HepG2 (cell line): ENCODE measurements around the gene ZNF544. TPM values are rescaled to one million over a fixed set of nuclear protein-coding genes. Genes with fewer than 3 reads are reported as not detected.

Experiments used
- ATF7-NPFF ChIP-seq: sonication (generic); formaldehyde crosslinking; IDR thresholded peaks from 2 replicates; pipeline ENCODE4 v1.8.1; 2023; ENCODE audit warnings: mild to moderate bottlenecking, low read depth, missing genetic modification reagents, moderate library complexity
- CBFB ChIP-seq: sonication (generic); formaldehyde crosslinking; IDR thresholded peaks from 2 replicates; pipeline ENCODE4 v1.4.0; 2020; ENCODE audit warnings: missing genetic modification reagents
- CHCHD3 ChIP-seq: sonication (generic); formaldehyde crosslinking; IDR thresholded peaks from 2 replicates; pipeline ENCODE4 v1.8.0; 2022; ENCODE audit warnings: mild to moderate bottlenecking, missing genetic modification reagents, moderate library complexity
- CHD4 ChIP-seq: fragments of 200-600 bp; sonication (generic); IDR thresholded peaks from 2 replicates; pipeline ENCODE4 v1.7.0; 2017; ENCODE audit warnings: mild to moderate bottlenecking, low read length, borderline replicate concordance
- EED ChIP-seq: sonication (generic); formaldehyde crosslinking; IDR thresholded peaks from 2 replicates; pipeline ENCODE4 v1.5.0; 2020; ENCODE audit warnings: mild to moderate bottlenecking, missing genetic modification reagents
- ERF ChIP-seq: IDR thresholded peaks from 2 replicates; pipeline ENCODE4 v1.6.1; 2018; ENCODE audit warnings: missing biosample characterization, missing genetic modification reagents
- HNF4G ChIP-seq, 2 experiments: sonication (generic) in 1 of 2; formaldehyde crosslinking in 1 of 2; IDR thresholded peaks; 2 replicates each; pipeline versions ENCODE4 v1.4.0 to v1.6.1; 2011 to 2020; ENCODE audit warnings: borderline replicate concordance in 2 of 2, low read depth in 2 of 2, mild to moderate bottlenecking in 2 of 2, low read length in 1 of 2, missing genetic modification reagents in 1 of 2, moderate library complexity in 1 of 2
- IRF2 ChIP-seq: IDR thresholded peaks from 2 replicates; pipeline ENCODE4 v1.6.1; 2018; ENCODE audit warnings: missing genetic modification reagents, missing compliant biosample characterization
- KDM3A ChIP-seq: IDR thresholded peaks from 2 replicates; pipeline ENCODE4 v1.6.1; 2018; ENCODE audit warnings: low read depth, missing compliant biosample characterization
- MAZ ChIP-seq, 2 experiments: sonication (generic) in 1 of 2; formaldehyde crosslinking in 1 of 2; IDR thresholded peaks; 2 replicates each; pipeline versions ENCODE4 v1.5.0 to v1.6.1; 2012 to 2020; ENCODE audit warnings: low read depth in 2 of 2, mild to moderate bottlenecking in 2 of 2, borderline replicate concordance in 1 of 2, improper control_type of control experiment in 1 of 2, low read length in 1 of 2, missing genetic modification reagents in 1 of 2, moderate library complexity in 1 of 2
- NFIC ChIP-seq: IDR thresholded peaks from 2 replicates; pipeline ENCODE4 v1.6.1; 2012; ENCODE audit warnings: mild to moderate bottlenecking, low read length, inconsistent platforms
- PHB2 ChIP-seq: fragments of 450-650 bp; IDR thresholded peaks from 2 replicates; pipeline ENCODE4 v1.6.1; 2018; ENCODE audit not compliant: partially characterized antibody
- RBM22 ChIP-seq: fragments of 200-400 bp; formaldehyde crosslinking; optimal IDR thresholded peaks from 2 replicates; pipeline ENCODE3; 2017; ENCODE audit warnings: mild to moderate bottlenecking, low read length, moderate library complexity
- ZMYM2 ChIP-seq: sonication (generic); formaldehyde crosslinking; IDR thresholded peaks from 2 replicates; pipeline ENCODE4 v1.8.0; 2022; ENCODE audit warnings: mild to moderate bottlenecking, missing genetic modification reagents
- ZNF17 ChIP-seq: sonication (generic); formaldehyde crosslinking; IDR thresholded peaks from 2 replicates; pipeline ENCODE4 v1.5.0; 2020; ENCODE audit warnings: mild to moderate bottlenecking, missing genetic modification reagents
- ZNF3 ChIP-seq: IDR thresholded peaks from 2 replicates; pipeline ENCODE4 v1.7.0; 2017; ENCODE audit warnings: inconsistent platforms
- ZNF326 ChIP-seq: sonication (generic); formaldehyde crosslinking; IDR thresholded peaks from 2 replicates; pipeline ENCODE4 v1.4.0; 2020; ENCODE audit warnings: missing genetic modification reagents, borderline replicate concordance
- ZNF33A ChIP-seq: sonication (generic); formaldehyde crosslinking; IDR thresholded peaks from 2 replicates; pipeline ENCODE4 v1.5.1; 2020; ENCODE audit warnings: missing genetic modification reagents, mild to moderate bottlenecking, moderate library complexity, borderline replicate concordance
- ZNF777 ChIP-seq: sonication (generic); formaldehyde crosslinking; IDR thresholded peaks from 2 replicates; pipeline ENCODE4 v1.4.0; 2020; ENCODE audit warnings: missing genetic modification reagents
- ZNF879 ChIP-seq: sonication (generic); formaldehyde crosslinking; IDR thresholded peaks from 2 replicates; pipeline ENCODE4 v1.8.1; 2023; ENCODE audit warnings: missing genetic modification reagents
- ZSCAN29 ChIP-seq: sonication (generic); formaldehyde crosslinking; conservative IDR thresholded peaks from 2 replicates; pipeline ENCODE4 v1.4.0; 2020; ENCODE audit warnings: mild to moderate bottlenecking, missing genetic modification reagents
- polyA plus RNA-seq, 8 experiments: library from polyadenylated mRNA; depleted of rRNA in 3 of 8; stranded (reverse) in 7 of 8; unstranded in 1 of 8; fragments of >200 nt; fragmentation: Illumina TruSeq in 4 of 8; extraction: Trizol in 4 of 8; gene quantifications; 2 replicates each; pipeline versions ENCODE4 v1.2.1 to v1.2.3, GENCODE V29; 2011 to 2016; ENCODE audit warnings: low read depth in 4 of 8, missing spikeins in 1 of 8, mixed read lengths in 1 of 8; ENCODE audit not compliant: insufficient read depth in 1 of 8
- total RNA-seq, 5 experiments: library from RNA; depleted of rRNA; stranded (reverse); fragments of >200 nt; fragmentation: Illumina TruSeq; extraction: Trizol; gene quantifications; 2 replicates each; pipeline ENCODE4 v1.2.3, GENCODE V29; 2016; ENCODE audit warnings: low read depth in 1 of 5
- TF ChIP-seq, protein P1 (sequence below): IDR thresholded peaks from 2 replicates; pipeline ENCODE4 v1.6.1; 2016; ENCODE audit warnings: control low read depth
- TF ChIP-seq, protein P2 (sequence below): sonication (generic); formaldehyde crosslinking; IDR thresholded peaks from 2 replicates; pipeline ENCODE4 v1.4.0; 2020; ENCODE audit warnings: mild to moderate bottlenecking, missing genetic modification reagents
- TF ChIP-seq, protein P3 (sequence below): sonication (generic); formaldehyde crosslinking; IDR thresholded peaks from 2 replicates; pipeline ENCODE4 v1.4.0; 2020; ENCODE audit warnings: missing genetic modification reagents

The ZNF544 gene
- total and polyA plus RNA-seq, 2 of the 13 experiments (the other 11 are each of a cell fraction or from before 2014, with no cell fraction given): 13.1 to 17.0 TPM

DNA sequence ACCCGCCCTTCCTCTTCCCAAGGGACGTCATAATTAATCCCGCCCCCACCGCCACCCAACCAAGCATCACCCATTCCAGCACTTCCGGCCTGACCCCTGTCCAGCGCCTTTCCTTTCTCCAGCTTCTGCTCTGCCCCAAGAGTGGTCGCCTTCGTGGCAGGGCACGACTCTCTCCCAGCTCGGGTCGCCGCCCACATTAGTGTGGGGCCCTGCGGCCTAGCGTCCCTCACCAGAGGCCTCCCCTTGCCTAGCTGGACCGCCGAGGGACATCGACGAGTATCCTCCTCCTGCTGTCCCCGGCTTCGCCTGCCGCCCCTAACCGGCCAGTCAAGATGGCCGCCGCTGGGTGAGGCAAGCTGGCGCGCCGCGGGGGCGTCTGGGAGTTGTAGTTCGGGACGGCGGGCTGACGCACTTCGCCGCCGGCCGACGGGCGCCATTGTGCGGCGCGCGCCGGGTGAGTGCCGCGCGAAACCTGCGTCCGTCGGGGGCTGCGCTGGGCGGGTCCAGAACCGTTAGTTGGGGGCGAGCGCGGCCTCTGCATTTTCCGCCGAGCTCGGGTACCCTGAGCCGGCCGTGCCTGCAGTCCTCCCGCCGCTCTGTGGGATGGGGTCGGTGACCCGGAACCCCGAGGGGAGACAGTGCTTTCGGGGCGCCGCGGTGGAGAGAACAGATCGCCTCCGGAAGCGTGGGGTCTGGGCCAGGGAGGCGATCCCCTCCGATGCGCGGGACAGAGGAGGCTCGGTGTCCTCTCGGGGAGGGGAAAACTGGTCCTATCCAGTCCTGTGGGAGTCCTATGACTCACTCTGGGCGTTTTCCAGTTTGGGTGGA, 45.5 kb upstream of the ZNF544 start, which contains the start of gene ZNF274 (continued):
- TF ChIP-seq, protein P1, sequence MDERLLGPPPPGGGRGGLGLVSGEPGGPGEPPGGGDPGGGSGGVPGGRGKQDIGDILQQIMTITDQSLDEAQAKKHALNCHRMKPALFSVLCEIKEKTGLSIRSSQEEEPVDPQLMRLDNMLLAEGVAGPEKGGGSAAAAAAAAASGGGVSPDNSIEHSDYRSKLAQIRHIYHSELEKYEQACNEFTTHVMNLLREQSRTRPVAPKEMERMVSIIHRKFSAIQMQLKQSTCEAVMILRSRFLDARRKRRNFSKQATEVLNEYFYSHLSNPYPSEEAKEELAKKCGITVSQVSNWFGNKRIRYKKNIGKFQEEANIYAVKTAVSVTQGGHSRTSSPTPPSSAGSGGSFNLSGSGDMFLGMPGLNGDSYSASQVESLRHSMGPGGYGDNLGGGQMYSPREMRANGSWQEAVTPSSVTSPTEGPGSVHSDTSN: no peak
- peak; percentile 70; the same call in 1 of the 2 replicates for TF ChIP-seq ZSCAN29
- TF ChIP-seq CHCHD3 (CRISPR knock-in tag): no peak
- TF ChIP-seq ZMYM2 (CRISPR knock-in tag): peak; percentile 16; the same call in 1 of the 2 replicates
- no peak for TF ChIP-seq ZNF3 (CRISPR knock-in tag)
- no peak for TF ChIP-seq RBM22
- TF ChIP-seq MAZ (IDR thresholded peaks at IDR 0.05; ENCODE audit: borderline replicate concordance, low read depth, low read length): peak; percentile 15; the same call in 1 of the 2 replicates
- no peak for TF ChIP-seq MAZ (CRISPR knock-in tag; IDR thresholded peaks at IDR 0.05; ENCODE audit: low read depth)
- TF ChIP-seq HNF4G (IDR thresholded peaks at IDR 0.05; ENCODE audit: borderline replicate concordance, low read depth, low read length): no peak
- peak; percentile 42; the same call in 1 of the 2 replicates for TF ChIP-seq HNF4G (CRISPR knock-in tag; IDR thresholded peaks at IDR 0.05; ENCODE audit: borderline replicate concordance, low read depth)
- no peak for TF ChIP-seq PHB2
- TF ChIP-seq IRF2 (CRISPR knock-in tag): peak; percentile 88
- no peak for TF ChIP-seq ZNF33A (CRISPR knock-in tag)
- TF ChIP-seq ZNF879 (CRISPR knock-in tag): no peak
- TF ChIP-seq, protein P2, sequence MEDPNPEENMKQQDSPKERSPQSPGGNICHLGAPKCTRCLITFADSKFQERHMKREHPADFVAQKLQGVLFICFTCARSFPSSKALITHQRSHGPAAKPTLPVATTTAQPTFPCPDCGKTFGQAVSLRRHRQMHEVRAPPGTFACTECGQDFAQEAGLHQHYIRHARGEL (CRISPR knock-in tag): no peak
- TF ChIP-seq EED (CRISPR knock-in tag): no peak
- no peak for TF ChIP-seq CHD4
- TF ChIP-seq, protein P3, sequence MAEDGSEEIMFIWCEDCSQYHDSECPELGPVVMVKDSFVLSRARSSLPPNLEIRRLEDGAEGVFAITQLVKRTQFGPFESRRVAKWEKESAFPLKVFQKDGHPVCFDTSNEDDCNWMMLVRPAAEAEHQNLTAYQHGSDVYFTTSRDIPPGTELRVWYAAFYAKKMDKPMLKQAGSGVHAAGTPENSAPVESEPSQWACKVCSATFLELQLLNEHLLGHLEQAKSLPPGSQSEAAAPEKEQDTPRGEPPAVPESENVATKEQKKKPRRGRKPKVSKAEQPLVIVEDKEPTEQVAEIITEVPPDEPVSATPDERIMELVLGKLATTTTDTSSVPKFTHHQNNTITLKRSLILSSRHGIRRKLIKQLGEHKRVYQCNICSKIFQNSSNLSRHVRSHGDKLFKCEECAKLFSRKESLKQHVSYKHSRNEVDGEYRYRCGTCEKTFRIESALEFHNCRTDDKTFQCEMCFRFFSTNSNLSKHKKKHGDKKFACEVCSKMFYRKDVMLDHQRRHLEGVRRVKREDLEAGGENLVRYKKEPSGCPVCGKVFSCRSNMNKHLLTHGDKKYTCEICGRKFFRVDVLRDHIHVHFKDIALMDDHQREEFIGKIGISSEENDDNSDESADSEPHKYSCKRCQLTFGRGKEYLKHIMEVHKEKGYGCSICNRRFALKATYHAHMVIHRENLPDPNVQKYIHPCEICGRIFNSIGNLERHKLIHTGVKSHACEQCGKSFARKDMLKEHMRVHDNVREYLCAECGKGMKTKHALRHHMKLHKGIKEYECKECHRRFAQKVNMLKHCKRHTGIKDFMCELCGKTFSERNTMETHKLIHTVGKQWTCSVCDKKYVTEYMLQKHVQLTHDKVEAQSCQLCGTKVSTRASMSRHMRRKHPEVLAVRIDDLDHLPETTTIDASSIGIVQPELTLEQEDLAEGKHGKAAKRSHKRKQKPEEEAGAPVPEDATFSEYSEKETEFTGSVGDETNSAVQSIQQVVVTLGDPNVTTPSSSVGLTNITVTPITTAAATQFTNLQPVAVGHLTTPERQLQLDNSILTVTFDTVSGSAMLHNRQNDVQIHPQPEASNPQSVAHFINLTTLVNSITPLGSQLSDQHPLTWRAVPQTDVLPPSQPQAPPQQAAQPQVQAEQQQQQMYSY (CRISPR knock-in tag): no peak
- TF ChIP-seq ZNF326: no peak
- TF ChIP-seq ERF: peak; percentile 39; the same call in 1 of the 2 replicates
- peak; percentile 98 for TF ChIP-seq ZNF777 (CRISPR knock-in tag)
- TF ChIP-seq ZNF17: no peak
- no peak for TF ChIP-seq NFIC
- TF ChIP-seq ATF7-NPFF (CRISPR knock-in tag): peak; percentile 65; the same call in 1 of the 2 replicates
- peak; percentile 86 for TF ChIP-seq CBFB
- TF ChIP-seq KDM3A (CRISPR knock-in tag): no peak; the same call in 1 of the 2 replicates
